Neural cell (in vitro differentiated cells): ENCODE data around the gene C16orf90. TPM values are rescaled to one million over a fixed set of nuclear protein-coding genes. Genes with fewer than 3 reads are reported as not detected.

Experiments used
- H2AFZ ChIP-seq: fragments of 200-600, 300-800 bp; sonication (generic), shearing (Covaris generic); 2 replicates; pipeline ENCODE4 v1.6.0; 2014; ENCODE audit warnings: low read depth, mild to moderate bottlenecking, antibody characterized with exemption, low read length, moderate library complexity
- H3F3A ChIP-seq: fragments of 200-600 bp; shearing (Covaris generic); 2 replicates; pipeline ENCODE4 v1.6.1; 2016; ENCODE audit warnings: mild to moderate bottlenecking, moderate library complexity, mixed read lengths, antibody characterized with exemption, low read length; ENCODE audit not compliant: insufficient read depth, poor library complexity, severe bottlenecking
- H3K27ac ChIP-seq: fragments of 200-600, 300-800 bp; sonication (generic), shearing (Covaris generic); 2 replicates; pipeline ENCODE4 v1.5.1; 2014; ENCODE audit warnings: mild to moderate bottlenecking, low read length, moderate library complexity
- H3K27me3 ChIP-seq: fragments of 300-800, 200-600 bp; sonication (generic), shearing (Covaris generic); 2 replicates; pipeline ENCODE4 v1.6.0; 2014; ENCODE audit warnings: mild to moderate bottlenecking, low read depth, low read length, moderate library complexity; ENCODE audit not compliant: insufficient read depth
- H3K36me3 ChIP-seq: fragments of 300-800, 200-600 bp; sonication (generic), shearing (Covaris generic); 2 replicates; pipeline ENCODE4 v1.5.1; 2014; ENCODE audit warnings: mild to moderate bottlenecking, antibody characterized with exemption, low read length, moderate library complexity; ENCODE audit not compliant: insufficient read depth
- H3K4me2 ChIP-seq: fragments of 300-800, 200-600 bp; sonication (generic), shearing (Covaris generic); 2 replicates; pipeline ENCODE4 v1.6.0; 2014; ENCODE audit warnings: mild to moderate bottlenecking, low read length
- H3K4me3 ChIP-seq: fragments of 300-800, 200-600 bp; sonication (generic), shearing (Covaris generic); 2 replicates; pipeline ENCODE4 v1.5.1; 2014; ENCODE audit warnings: mild to moderate bottlenecking, low read length, moderate library complexity
- H3K79me2 ChIP-seq: fragments of 200-600 bp; shearing (Covaris generic); replicated peaks from 2 replicates; pipeline ENCODE4 v1.6.0; 2014; ENCODE audit warnings: mild to moderate bottlenecking, low read length, moderate library complexity; ENCODE audit not compliant: insufficient read depth
- H3K9ac ChIP-seq: fragments of 300-800, 200-600 bp; sonication (generic), shearing (Covaris generic); 2 replicates; pipeline ENCODE4 v1.6.1; 2016; ENCODE audit warnings: mild to moderate bottlenecking, low read length, mixed read lengths
- H3K9me2 ChIP-seq: fragments of 200-600 bp; shearing (Covaris generic); 2 replicates; pipeline ENCODE4 v1.6.1; 2016; ENCODE audit warnings: mild to moderate bottlenecking, low read length, mixed read lengths; ENCODE audit not compliant: insufficient read depth
- H3K9me3 ChIP-seq: fragments of 200-600, 300-800 bp; sonication (generic), shearing (Covaris generic); 2 replicates; pipeline ENCODE4 v1.6.1; 2016; ENCODE audit warnings: mild to moderate bottlenecking, mixed run types, low read length, moderate library complexity, mixed read lengths
- H4K20me1 ChIP-seq: fragments of 200-600 bp; shearing (Covaris generic); 2 replicates; pipeline ENCODE4 v1.6.1; 2016; ENCODE audit warnings: mild to moderate bottlenecking, mixed run types; ENCODE audit not compliant: insufficient read depth
- EP300 ChIP-seq: fragments of 450-650 bp; conservative IDR thresholded peaks from 2 replicates; pipeline ENCODE4 v1.6.1; 2014; ENCODE audit warnings: antibody characterized with exemption, mild to moderate bottlenecking, moderate library complexity; ENCODE audit not compliant: poor library complexity, severe bottlenecking
- EZH2 ChIP-seq: fragments of 200-600, 300-800 bp; shearing (Covaris generic), sonication (generic); IDR thresholded peaks from 2 replicates; pipeline ENCODE4 v1.6.1; 2014; ENCODE audit warnings: antibody characterized with exemption, low read length, borderline replicate concordance, mild to moderate bottlenecking; ENCODE audit not compliant: insufficient read depth, poor library complexity, severe bottlenecking
- MXI1 ChIP-seq: fragments of 450-650 bp; conservative IDR thresholded peaks from 2 replicates; pipeline ENCODE4 v1.6.1; 2014; ENCODE audit warnings: antibody characterized with exemption, mild to moderate bottlenecking; ENCODE audit not compliant: poor library complexity, severe bottlenecking
- POLR2AphosphoS5 ChIP-seq: IDR thresholded peaks from 2 replicates; pipeline ENCODE4 v1.6.1; 2012
- RAD21 ChIP-seq: fragments of 450-650 bp; conservative IDR thresholded peaks from 2 replicates; pipeline ENCODE4 v1.6.1; 2014; ENCODE audit warnings: antibody characterized with exemption, mild to moderate bottlenecking, moderate library complexity
- SMC3 ChIP-seq: fragments of 450-650 bp; conservative IDR thresholded peaks from 2 replicates; pipeline ENCODE4 v1.6.1; 2014; ENCODE audit warnings: antibody characterized with exemption, mild to moderate bottlenecking, moderate library complexity; ENCODE audit not compliant: poor library complexity
- TAF1 ChIP-seq: IDR thresholded peaks from 2 replicates; pipeline ENCODE4 v1.6.1; 2012; ENCODE audit warnings: low read depth
- polyA plus RNA-seq: library from polyadenylated mRNA; depleted of rRNA; stranded (reverse); fragments of >200 nt; gene quantifications from 2 replicates; pipeline ENCODE4 v1.2.3, GENCODE V29; 2014
- TF ChIP-seq, protein P1 (sequence below): fragments of 450-650 bp; IDR thresholded peaks from 2 replicates; pipeline ENCODE4 v1.5.1; 2014; ENCODE audit warnings: antibody characterized with exemption, mild to moderate bottlenecking, moderate library complexity; ENCODE audit not compliant: poor library complexity, severe bottlenecking
- TF ChIP-seq, protein P2 (sequence below): IDR thresholded peaks from 2 replicates; pipeline ENCODE4 v1.6.1; 2012; ENCODE audit warnings: borderline replicate concordance

C16orf90 gene
- polyA plus RNA-seq, 1 donor from 2014 or later = not detected

DNA sequence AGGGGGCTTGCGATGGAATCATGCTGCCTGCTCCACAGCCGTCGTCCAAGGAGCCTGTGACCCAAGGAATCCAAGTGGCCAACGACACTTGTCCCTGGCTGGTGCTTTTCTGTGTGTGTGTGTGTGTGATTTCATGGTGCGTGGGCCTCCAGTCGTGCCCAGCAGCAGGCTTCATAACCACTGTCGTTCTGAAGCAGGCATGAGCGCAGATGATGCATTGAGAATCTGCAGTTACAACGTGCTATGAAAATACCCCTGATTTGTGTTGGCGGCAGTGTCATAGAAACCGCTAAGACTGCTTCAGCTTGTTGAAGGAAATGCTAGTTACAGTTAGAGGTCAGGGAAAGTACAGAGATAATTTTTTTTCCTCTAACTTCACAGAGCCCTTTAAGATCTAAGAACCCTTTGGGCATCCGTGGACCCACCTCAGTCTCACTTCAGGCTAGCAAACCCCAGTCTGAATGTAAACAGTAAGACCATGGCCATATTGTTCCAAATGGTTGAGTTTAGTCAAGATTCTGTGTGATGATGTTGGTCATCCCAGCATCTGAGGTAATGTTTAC is 15.6 kb downstream of the C16orf90 start:
- Histone ChIP-seq H3K79me2 (no peaks in the 10 kb centered on the region), H3K36me3 (no peaks in the 10 kb centered on the region), H3K9me3 (no peaks in the 10 kb centered on the region), H4K20me1 (no peaks in the 10 kb centered on the region), H3K9me2 (no peaks in the 10 kb centered on the region), H3K27ac (no peak overlapping the region), H3K27me3 (no peaks in the 10 kb centered on the region), H2AFZ (no peak overlapping the region), H3K9ac (no peak overlapping the region), H3F3A (no peaks in the 10 kb centered on the region), H3K4me3 (no peak overlapping the region), H3K4me2 (no peak overlapping the region)
- TF ChIP-seq RAD21 = no peak
- TF ChIP-seq MXI1 = no peak
- TF ChIP-seq, protein P1, sequence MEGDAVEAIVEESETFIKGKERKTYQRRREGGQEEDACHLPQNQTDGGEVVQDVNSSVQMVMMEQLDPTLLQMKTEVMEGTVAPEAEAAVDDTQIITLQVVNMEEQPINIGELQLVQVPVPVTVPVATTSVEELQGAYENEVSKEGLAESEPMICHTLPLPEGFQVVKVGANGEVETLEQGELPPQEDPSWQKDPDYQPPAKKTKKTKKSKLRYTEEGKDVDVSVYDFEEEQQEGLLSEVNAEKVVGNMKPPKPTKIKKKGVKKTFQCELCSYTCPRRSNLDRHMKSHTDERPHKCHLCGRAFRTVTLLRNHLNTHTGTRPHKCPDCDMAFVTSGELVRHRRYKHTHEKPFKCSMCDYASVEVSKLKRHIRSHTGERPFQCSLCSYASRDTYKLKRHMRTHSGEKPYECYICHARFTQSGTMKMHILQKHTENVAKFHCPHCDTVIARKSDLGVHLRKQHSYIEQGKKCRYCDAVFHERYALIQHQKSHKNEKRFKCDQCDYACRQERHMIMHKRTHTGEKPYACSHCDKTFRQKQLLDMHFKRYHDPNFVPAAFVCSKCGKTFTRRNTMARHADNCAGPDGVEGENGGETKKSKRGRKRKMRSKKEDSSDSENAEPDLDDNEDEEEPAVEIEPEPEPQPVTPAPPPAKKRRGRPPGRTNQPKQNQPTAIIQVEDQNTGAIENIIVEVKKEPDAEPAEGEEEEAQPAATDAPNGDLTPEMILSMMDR = no peak
- TF ChIP-seq TAF1 = no peak
- no peak for TF ChIP-seq EZH2
- TF ChIP-seq EP300 = no peak
- TF ChIP-seq, protein P2, sequence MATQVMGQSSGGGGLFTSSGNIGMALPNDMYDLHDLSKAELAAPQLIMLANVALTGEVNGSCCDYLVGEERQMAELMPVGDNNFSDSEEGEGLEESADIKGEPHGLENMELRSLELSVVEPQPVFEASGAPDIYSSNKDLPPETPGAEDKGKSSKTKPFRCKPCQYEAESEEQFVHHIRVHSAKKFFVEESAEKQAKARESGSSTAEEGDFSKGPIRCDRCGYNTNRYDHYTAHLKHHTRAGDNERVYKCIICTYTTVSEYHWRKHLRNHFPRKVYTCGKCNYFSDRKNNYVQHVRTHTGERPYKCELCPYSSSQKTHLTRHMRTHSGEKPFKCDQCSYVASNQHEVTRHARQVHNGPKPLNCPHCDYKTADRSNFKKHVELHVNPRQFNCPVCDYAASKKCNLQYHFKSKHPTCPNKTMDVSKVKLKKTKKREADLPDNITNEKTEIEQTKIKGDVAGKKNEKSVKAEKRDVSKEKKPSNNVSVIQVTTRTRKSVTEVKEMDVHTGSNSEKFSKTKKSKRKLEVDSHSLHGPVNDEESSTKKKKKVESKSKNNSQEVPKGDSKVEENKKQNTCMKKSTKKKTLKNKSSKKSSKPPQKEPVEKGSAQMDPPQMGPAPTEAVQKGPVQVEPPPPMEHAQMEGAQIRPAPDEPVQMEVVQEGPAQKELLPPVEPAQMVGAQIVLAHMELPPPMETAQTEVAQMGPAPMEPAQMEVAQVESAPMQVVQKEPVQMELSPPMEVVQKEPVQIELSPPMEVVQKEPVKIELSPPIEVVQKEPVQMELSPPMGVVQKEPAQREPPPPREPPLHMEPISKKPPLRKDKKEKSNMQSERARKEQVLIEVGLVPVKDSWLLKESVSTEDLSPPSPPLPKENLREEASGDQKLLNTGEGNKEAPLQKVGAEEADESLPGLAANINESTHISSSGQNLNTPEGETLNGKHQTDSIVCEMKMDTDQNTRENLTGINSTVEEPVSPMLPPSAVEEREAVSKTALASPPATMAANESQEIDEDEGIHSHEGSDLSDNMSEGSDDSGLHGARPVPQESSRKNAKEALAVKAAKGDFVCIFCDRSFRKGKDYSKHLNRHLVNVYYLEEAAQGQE = no peak
- no peak for TF ChIP-seq POLR2AphosphoS5
- no peak for TF ChIP-seq SMC3

DNA sequence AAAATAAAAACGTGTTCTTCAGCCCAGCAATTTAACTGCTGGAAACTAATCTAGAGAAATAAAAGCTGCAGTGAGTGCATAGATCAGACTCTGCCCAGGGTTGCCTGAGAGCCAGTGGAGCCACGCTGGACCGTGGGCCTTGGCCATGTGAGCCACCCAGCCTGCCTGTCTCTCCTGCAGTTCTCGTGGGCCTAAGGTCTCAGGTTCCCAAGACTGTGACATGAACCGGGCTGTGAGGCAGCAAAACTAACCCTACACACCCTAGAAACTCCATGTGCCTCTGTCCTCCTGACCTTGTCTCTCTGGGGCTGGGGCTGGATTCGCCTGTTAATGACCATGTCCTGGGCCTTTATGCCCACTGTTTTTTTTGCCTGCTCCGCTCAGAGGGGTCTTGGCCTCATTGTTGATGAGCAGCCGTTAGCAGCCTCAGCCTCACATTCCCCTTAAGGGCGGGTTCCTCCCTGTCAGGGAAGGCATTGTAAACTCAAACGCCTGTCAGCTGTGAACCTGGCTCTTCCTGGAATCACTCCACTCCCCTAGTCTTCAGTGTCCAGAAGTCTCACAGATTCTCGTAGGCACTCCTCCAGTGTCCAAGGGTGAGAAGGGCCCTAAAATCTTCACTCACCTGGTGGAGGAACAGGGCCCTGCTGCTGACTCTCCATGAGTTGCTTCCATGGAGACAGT is 16.9 kb downstream of the C16orf90 start:
- no peaks in the 10 kb centered on the region for H3K27me3 ChIP-seq
- H3K4me2 ChIP-seq = no peak overlapping the region
- H3K79me2 ChIP-seq = no peaks in the 10 kb centered on the region
- H4K20me1 ChIP-seq = no peaks in the 10 kb centered on the region
- TF ChIP-seq EZH2 (no peak), SMC3 (no peak), TAF1 (no peak)
- H3K9me3 ChIP-seq = no peaks in the 10 kb centered on the region
- H3K36me3 ChIP-seq = no peaks in the 10 kb centered on the region
- H3K4me3 ChIP-seq = no peak overlapping the region
- H2AFZ ChIP-seq = no peak overlapping the region
- H3F3A ChIP-seq = no peaks in the 10 kb centered on the region
- H3K9me2 ChIP-seq = no peaks in the 10 kb centered on the region
- H3K27ac ChIP-seq = no peak overlapping the region
- no peak overlapping the region for H3K9ac ChIP-seq
